MM.1S (cell line): ENCODE measurements around the gene ACTL7A.

Experiments used
- DNase-seq: peaks from one replicate; pipeline ENCODE4 v3.0.0-alpha.2; 2015
- H2AFZ ChIP-seq: fragments of 300-600 bp; sonication (generic); 2 replicates; pipeline ENCODE4 v1.6.0; 2016; ENCODE audit warnings: antibody characterized with exemption, low read length
- H3F3A ChIP-seq: fragments of 300-600 bp; sonication (generic); 2 replicates; pipeline ENCODE4 v1.6.1; 2016; ENCODE audit warnings: mild to moderate bottlenecking, antibody characterized with exemption, low read length, moderate library complexity, mixed read lengths; ENCODE audit not compliant: insufficient read depth
- H3K27ac ChIP-seq: fragments of 300-600 bp; sonication (generic); 2 replicates; pipeline ENCODE4 v1.5.1; 2016; ENCODE audit warnings: mild to moderate bottlenecking, low read length
- H3K27me3 ChIP-seq: fragments of 300-600 bp; sonication (generic); replicated peaks from 2 replicates; pipeline ENCODE4 v1.6.0; 2016; ENCODE audit warnings: low read length; ENCODE audit not compliant: insufficient read depth
- H3K36me3 ChIP-seq: fragments of 300-600 bp; sonication (generic); replicated peaks from 2 replicates; pipeline ENCODE4 v1.6.1; 2016; ENCODE audit warnings: mild to moderate bottlenecking, low read length, mixed read lengths; ENCODE audit not compliant: insufficient read depth
- H3K4me1 ChIP-seq: fragments of 300-600 bp; sonication (generic); 2 replicates; pipeline ENCODE4 v1.6.1; 2016; ENCODE audit warnings: low read length, mixed read lengths
- H3K4me2 ChIP-seq: fragments of 300-600 bp; sonication (generic); 2 replicates; pipeline ENCODE4 v1.6.0; 2016; ENCODE audit warnings: low read depth, low read length
- H3K4me3 ChIP-seq: fragments of 300-600 bp; sonication (generic); 2 replicates; pipeline ENCODE4 v1.5.1; 2016; ENCODE audit warnings: low read length, mixed read lengths
- H3K79me2 ChIP-seq: fragments of 300-600 bp; sonication (generic); 2 replicates; pipeline ENCODE4 v1.6.1; 2016; ENCODE audit warnings: mixed run types, low read length, mixed read lengths
- H3K9ac ChIP-seq: fragments of 300-600 bp; sonication (generic); 2 replicates; pipeline ENCODE4 v1.6.1; 2016; ENCODE audit warnings: low read length, mixed read lengths
- H3K9me2 ChIP-seq: fragments of 300-600 bp; sonication (generic); replicated peaks from 2 replicates; pipeline ENCODE4 v1.6.1; 2016; ENCODE audit warnings: mild to moderate bottlenecking, low read length, mixed read lengths; ENCODE audit not compliant: insufficient read depth
- H3K9me3 ChIP-seq: fragments of 300-600 bp; sonication (generic); replicated peaks from 2 replicates; pipeline ENCODE4 v1.6.1; 2016; ENCODE audit warnings: mild to moderate bottlenecking, low read length, mixed read lengths; ENCODE audit not compliant: insufficient read depth
- H4K20me1 ChIP-seq: fragments of 300-600 bp; sonication (generic); 2 replicates; pipeline ENCODE4 v1.6.1; 2016; ENCODE audit warnings: mild to moderate bottlenecking, low read length, moderate library complexity, mixed read lengths; ENCODE audit not compliant: insufficient read depth
- CTCF ChIP-seq: fragments of 300-600 bp; sonication (generic); IDR thresholded peaks from 2 replicates; pipeline ENCODE4 v1.5.1; 2016; ENCODE audit warnings: antibody characterized with exemption, low read length, mixed read lengths
- EZH2 ChIP-seq: fragments of 300-600 bp; sonication (generic); optimal IDR thresholded peaks from 2 replicates; pipeline ENCODE3; 2017; ENCODE audit warnings: low read depth, mild to moderate bottlenecking, antibody characterized with exemption, low read length, mixed read lengths
- EZH2phosphoT487 ChIP-seq: fragments of 300-600 bp; sonication (generic); IDR thresholded peaks from 2 replicates; pipeline ENCODE4 v1.6.1; 2018; ENCODE audit warnings: antibody characterized with exemption, low read length

ACTL7A gene

GRCh38 chr9:108857572-108857971 lies 4.5 kb upstream of the ACTL7A start:
- no peaks in the 10 kb centered on the region for H4K20me1 ChIP-seq
- H3K9me3 ChIP-seq: no peaks in the 10 kb centered on the region
- H3K4me3 ChIP-seq: no peak overlapping the region
- TF ChIP-seq CTCF (no peak), EZH2 (no peak), EZH2phosphoT487 (no peak)
- no peaks in the 10 kb centered on the region for H3K4me1 ChIP-seq
- no peaks in the 10 kb centered on the region for H3K79me2 ChIP-seq
- H2AFZ ChIP-seq: no peak overlapping the region
- no peak overlapping the region for H3K27ac ChIP-seq
- H3K4me2 ChIP-seq: no peak overlapping the region
- no peaks in the 10 kb centered on the region for H3K9me2 ChIP-seq
- H3F3A ChIP-seq: no peaks in the 10 kb centered on the region
- no peak overlapping the region for H3K9ac ChIP-seq
- no peak for DNase-seq
- no peaks in the 10 kb centered on the region for H3K27me3 ChIP-seq
- H3K36me3 ChIP-seq: no peaks in the 10 kb centered on the region

- Histone ChIP-seq H3K9me3 (no peaks in the 10 kb centered on the region), H3K4me1 (no peaks in the 10 kb centered on the region), H3K9me2 (no peaks in the 10 kb centered on the region), H3K9ac (no peak overlapping the region), H4K20me1 (no peaks in the 10 kb centered on the region), H3K27ac (no peak overlapping the region), H3K4me2 (no peak overlapping the region), H3K79me2 (no peaks in the 10 kb centered on the region), H3K27me3 (no peaks in the 10 kb centered on the region), H2AFZ (no peak overlapping the region), H3K4me3 (no peak overlapping the region), H3F3A (no peaks in the 10 kb centered on the region), H3K36me3 (no peaks in the 10 kb centered on the region)
- DNase-seq: no peak
- no peak for TF ChIP-seq CTCF
- no peak for TF ChIP-seq EZH2phosphoT487
- no peak for TF ChIP-seq EZH2
Measured at GRCh38 chr9:108859459-108860114, 2.5 kb upstream of the ACTL7A start.

DNA sequence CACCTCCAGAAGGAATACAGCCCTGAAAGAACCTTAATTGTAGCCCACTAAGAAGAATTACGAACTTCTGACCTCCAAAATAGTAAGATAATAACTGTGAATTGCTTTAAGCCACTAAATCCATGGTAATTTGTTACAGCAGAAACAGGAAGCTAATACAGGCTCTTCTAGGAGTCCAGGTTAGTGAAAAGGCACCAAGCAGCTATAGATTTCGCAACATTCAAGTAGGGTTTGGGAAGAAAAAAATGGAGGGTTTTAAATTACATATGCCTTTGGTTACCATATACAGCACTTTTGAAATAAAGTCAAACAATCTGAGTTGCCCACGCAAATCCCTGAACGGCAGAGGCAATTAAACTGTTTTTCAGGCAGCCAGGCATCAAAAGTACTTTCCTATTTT lies 1.7 kb upstream of the ACTL7A start:
- H3F3A ChIP-seq: no peaks in the 10 kb centered on the region
- H3K4me2 ChIP-seq: no peak overlapping the region
- H3K79me2 ChIP-seq: no peaks in the 10 kb centered on the region
- no peaks in the 10 kb centered on the region for H3K27me3 ChIP-seq
- H4K20me1 ChIP-seq: no peaks in the 10 kb centered on the region
- no peak overlapping the region for H3K4me3 ChIP-seq
- TF ChIP-seq EZH2phosphoT487: no peak
- TF ChIP-seq CTCF: no peak
- TF ChIP-seq EZH2: no peak
- H3K36me3 ChIP-seq: no peaks in the 10 kb centered on the region
- no peaks in the 10 kb centered on the region for H3K9me3 ChIP-seq
- H3K27ac ChIP-seq: no peak overlapping the region
- H3K9ac ChIP-seq: no peak overlapping the region
- no peak overlapping the region for H2AFZ ChIP-seq
- H3K9me2 ChIP-seq: no peaks in the 10 kb centered on the region
- H3K4me1 ChIP-seq: no peaks in the 10 kb centered on the region
- DNase-seq: no peak
